ENCODE measurements around the gene THEMIS2.
A peak's percentile ranks its signal among the peaks of the same experiment; 100 is the strongest.
"Not testable (repeated sequence)": the region's sequence is repeated elsewhere in the genome, so short reads cannot be mapped to it uniquely, and the experiment has no call there.

THEMIS2 gene

GRCh38 chr1:27862671-27863537 lies 9.4 kb upstream of the THEMIS2 start:
- DNase-seq: peak in 18 of 56 donors; percentile 12 to 70 (median 28)

GRCh38 chr1:27863538-27863915 lies 8.8 kb upstream of the THEMIS2 start:
- no peak for DNase-seq

- peak in 3 of 56 donors; percentile 7 to 35 (median 11) for DNase-seq
These were observed 8.0 kb upstream of the THEMIS2 start for GRCh38 chr1:27864264-27864895.

- DNase-seq: no peak
These were observed 6.5 kb upstream of the THEMIS2 start for GRCh38 chr1:27865821-27866220.

GRCh38 chr1:27868556-27868931 lies 3.8 kb upstream of the THEMIS2 start:
- no peak for DNase-seq

- peak in 1 of 56 donors; percentile 22 for DNase-seq
These were observed 3.2 kb upstream of the THEMIS2 start for GRCh38 chr1:27868932-27869718.

- no peak for DNase-seq
These were observed 2.6 kb upstream of the THEMIS2 start for GRCh38 chr1:27869719-27870085.

- not testable (repeated sequence) for DNase-seq
These were observed 1.3 kb upstream of the THEMIS2 start for GRCh38 chr1:27871076-27871475.

- peak in 6 of 56 donors; percentile 14 to 45 (median 30) for DNase-seq
These were observed 633 bp downstream of the THEMIS2 start for GRCh38 chr1:27872802-27873551.

- no peak for DNase-seq
These were observed 1.5 kb downstream of the THEMIS2 start for GRCh38 chr1:27873671-27874384.

GRCh38 chr1:27876341-27877114 lies 4.2 kb downstream of the THEMIS2 start:
- DNase-seq: no peak

- DNase-seq: no peak
These were observed 4.7 kb downstream of the THEMIS2 start for GRCh38 chr1:27877115-27877416.

- DNase-seq: no peak
These were observed 5.7 kb downstream of the THEMIS2 start for GRCh38 chr1:27878039-27878438.

- DNase-seq: no peak
These were observed 6.5 kb downstream of the THEMIS2 start for GRCh38 chr1:27878787-27879335.

GRCh38 chr1:27879374-27880082 lies 7.2 kb downstream of the THEMIS2 start:
- no peak for DNase-seq

- DNase-seq: no peak
These were observed 10.2 kb downstream of the THEMIS2 start for GRCh38 chr1:27882543-27882903.

- no peak for DNase-seq
These were observed 11.2 kb downstream of the THEMIS2 start for GRCh38 chr1:27883536-27883935.

- no peak for DNase-seq
These were observed 11.9 kb downstream of the THEMIS2 start for GRCh38 chr1:27884006-27884954.
